Middle frontal gyrus (tissue), 1 donor: Measurements from ENCODE around the gene TMEM121.

Experiments used
- DNase-seq: peaks from one replicate; pipeline ENCODE4 v3.0.0-alpha.2; 2015; ENCODE audit warnings: low spot score; ENCODE audit errors: extremely low spot score

The TMEM121 gene

GRCh38 chr14:105525861-105526775 is at the start of gene TMEM121:
TMEM121 (plus strand) TSS chr14:105526583; CDS start chr14:105528835, 2,252 bp downstream.
- DNase-seq: peak; percentile 5

- no peak for DNase-seq
These were observed 49.3 kb upstream of the TMEM121 start for GRCh38 chr14:105476831-105477659.

GRCh38 chr14:105477660-105478397 is 48.6 kb upstream of the TMEM121 start:
- no peak for DNase-seq

- DNase-seq: no peak
These were observed 47.8 kb upstream of the TMEM121 start for GRCh38 chr14:105478398-105479251.

GRCh38 chr14:105479431-105480158 is 46.8 kb upstream of the TMEM121 start:
- DNase-seq: no peak

GRCh38 chr14:105480199-105480746 is 46.1 kb upstream of the TMEM121 start:
- DNase-seq: no peak

GRCh38 chr14:105480807-105481801 is 45.3 kb upstream of the TMEM121 start:
- DNase-seq: peak; percentile 79

- peak; percentile 41 for DNase-seq
These were observed 44.4 kb upstream of the TMEM121 start for GRCh38 chr14:105481886-105482457.

GRCh38 chr14:105482486-105483110 is 43.8 kb upstream of the TMEM121 start:
- DNase-seq: no peak

GRCh38 chr14:105483300-105484068 is 42.9 kb upstream of the TMEM121 start:
- DNase-seq: no peak

- DNase-seq: no peak
These were observed 42.0 kb upstream of the TMEM121 start for GRCh38 chr14:105484069-105484996.

GRCh38 chr14:105484997-105485393 is 41.4 kb upstream of the TMEM121 start:
- no peak for DNase-seq

GRCh38 chr14:105485739-105486162 is 40.6 kb upstream of the TMEM121 start:
- no peak for DNase-seq

- no peak for DNase-seq
These were observed 40.0 kb upstream of the TMEM121 start, which contains the start of gene CRIP1 for GRCh38 chr14:105486163-105486973. CRIP1 (plus strand) TSS chr14:105486886; CDS start chr14:105487260, 374 bp downstream.
